IMR-90 (cell line): ENCODE measurements around the gene CYP2J2. TPM values are rescaled to one million over a fixed set of nuclear protein-coding genes. Genes with fewer than 3 reads are reported as not detected.
"Not testable (repeated sequence)": the region's sequence is repeated elsewhere in the genome, so short reads cannot be mapped to it uniquely, and the experiment has no call there.

ENCODE experiments used
- ATAC-seq: fragments of 200-7000 bp; cut with Tn5 transposase; 2 replicates; pipeline ENCODE4 v1.9.1; 2020; ENCODE audit warnings: low read depth, mild to moderate bottlenecking, moderate library complexity
- BruUV-seq: library from RNA; stranded (reverse); fragments of 400-500 nt; replicated peaks from 2 replicates; lab custom pipeline; 2021; lab: Mats Ljungman, UMichigan
- CTCF ChIA-PET: fragments of 300-600 bp; formaldehyde crosslinking; extraction: SDS; loops from one replicate; lab custom pipeline; 2021; ENCODE audit warnings: antibody characterized with exemption; lab: Yijun Ruan, JAX
- POLR2A ChIA-PET: fragments of 300-600 bp; sonication (Branson Sonifier 250); formaldehyde crosslinking; loops from one replicate; lab custom pipeline; 2022; ENCODE audit warnings: antibody characterized with exemption; ENCODE audit not compliant: unreplicated experiment; lab: Charles Lee
- DNase-seq: peaks from one replicate; pipeline ENCODE4 v3.0.0; 2013
- H2AFZ ChIP-seq: replicated peaks from 2 replicates; pipeline ENCODE3; 2013; ENCODE audit warnings: low read length, mild to moderate bottlenecking; ENCODE audit not compliant: poor library complexity
- H2AK5ac ChIP-seq: 2 replicates; pipeline ENCODE4 v1.6.1; 2013; ENCODE audit warnings: low read depth, low read length, inconsistent platforms
- H2AK9ac ChIP-seq: replicated peaks from 2 replicates; pipeline ENCODE3; 2013; ENCODE audit warnings: mild to moderate bottlenecking, low read depth, low read length, moderate library complexity; ENCODE audit not compliant: poor library complexity
- H2BK120ac ChIP-seq: 2 replicates; pipeline ENCODE4 v1.6.1; 2013; ENCODE audit warnings: low read depth, low read length, inconsistent platforms
- H2BK15ac ChIP-seq: 3 replicates; pipeline ENCODE4 v1.6.1; 2013; ENCODE audit warnings: low read depth, low read length, inconsistent platforms
- H2BK20ac ChIP-seq: 2 replicates; pipeline ENCODE4 v1.6.1; 2013; ENCODE audit warnings: low read depth, mild to moderate bottlenecking, inconsistent platforms, low read length, moderate library complexity
- H2BK5ac ChIP-seq: 2 replicates; pipeline ENCODE4 v1.6.1; 2013; ENCODE audit warnings: mild to moderate bottlenecking, low read depth, low read length, inconsistent platforms; ENCODE audit not compliant: poor library complexity, severe bottlenecking
- H3K14ac ChIP-seq: replicated peaks from 2 replicates; pipeline ENCODE4 v1.6.1; 2013; ENCODE audit warnings: low read depth, low read length, inconsistent platforms
- H3K18ac ChIP-seq: 2 replicates; pipeline ENCODE4 v1.6.1; 2013; ENCODE audit warnings: low read depth, low read length, control low read depth
- H3K23ac ChIP-seq: 2 replicates; pipeline ENCODE4 v1.6.1; 2013; ENCODE audit warnings: low read depth, low read length, inconsistent platforms
- H3K27ac ChIP-seq: 2 replicates; pipeline ENCODE4 v1.5.1; 2013; ENCODE audit warnings: mild to moderate bottlenecking, control low read depth, low read length; ENCODE audit not compliant: insufficient read depth
- H3K27me3 ChIP-seq: 2 replicates; pipeline ENCODE4 v1.6.1; 2013; ENCODE audit warnings: low read length; ENCODE audit not compliant: control insufficient read depth, insufficient read depth
- H3K36me3 ChIP-seq: 2 replicates; pipeline ENCODE4 v1.6.1; 2013; ENCODE audit warnings: low read length, mixed read lengths; ENCODE audit not compliant: control insufficient read depth, insufficient read depth
- H3K4ac ChIP-seq: 2 replicates; pipeline ENCODE4 v1.6.1; 2013; ENCODE audit warnings: low read depth, low read length, inconsistent platforms
- H3K4me1 ChIP-seq: 2 replicates; pipeline ENCODE4 v1.6.1; 2013; ENCODE audit warnings: low read length, mixed read lengths; ENCODE audit not compliant: control insufficient read depth, insufficient read depth
- H3K4me2 ChIP-seq: 2 replicates; pipeline ENCODE4 v1.6.1; 2013; ENCODE audit warnings: low read depth, mild to moderate bottlenecking, control low read depth, low read length, moderate library complexity
- H3K4me3 ChIP-seq: 2 replicates; pipeline ENCODE4 v1.5.1; 2013; ENCODE audit warnings: low read depth, mild to moderate bottlenecking, control low read depth, low read length, moderate library complexity; ENCODE audit not compliant: insufficient read depth
- H3K56ac ChIP-seq: 2 replicates; pipeline ENCODE4 v1.6.1; 2013; ENCODE audit warnings: low read length, inconsistent platforms; ENCODE audit not compliant: insufficient read depth; ENCODE audit errors: extremely low read depth
- H3K79me1 ChIP-seq, 2 experiments: 2 replicates each; pipeline ENCODE4 v1.6.1; 2013; ENCODE audit warnings: low read length in 2 of 2, inconsistent platforms in 1 of 2, low read depth in 1 of 2
- H3K9ac ChIP-seq: 2 replicates; pipeline ENCODE4 v1.6.1; 2013; ENCODE audit warnings: low read depth, low read length, control low read depth
- H3K9me1 ChIP-seq: 2 replicates; pipeline ENCODE4 v1.6.1; 2013; ENCODE audit warnings: low read length, inconsistent platforms; ENCODE audit not compliant: insufficient read depth
- H3K9me3 ChIP-seq: 2 replicates; pipeline ENCODE4 v1.6.1; 2013; ENCODE audit warnings: low read length; ENCODE audit not compliant: control insufficient read depth, insufficient read depth
- H4K20me1 ChIP-seq: 2 replicates; pipeline ENCODE4 v1.6.1; 2013; ENCODE audit warnings: low read length, inconsistent platforms; ENCODE audit not compliant: insufficient read depth
- H4K5ac ChIP-seq: 2 replicates; pipeline ENCODE4 v1.6.1; 2013; ENCODE audit warnings: mild to moderate bottlenecking, low read depth, low read length, control low read depth
- H4K8ac ChIP-seq, 2 experiments: 2 replicates each; pipeline ENCODE4 v1.6.1; 2013; ENCODE audit warnings: low read depth in 2 of 2, low read length in 2 of 2, control low read depth in 1 of 2, inconsistent platforms in 1 of 2
- H4K91ac ChIP-seq: 2 replicates; pipeline ENCODE4 v1.6.1; 2013; ENCODE audit warnings: low read depth, low read length, inconsistent platforms; ENCODE audit not compliant: insufficient read depth
- WGBS, 2 experiments: methylation state at CpG; one replicate each; pipeline versions ENCODE4 v1.1.5 to v1.1.7; 2013; ENCODE audit warnings: missing lambda C conversion rate in 2 of 2; ENCODE audit not compliant: insufficient read length in 1 of 2; ENCODE audit errors: extremely low coverage in 2 of 2; 5-methylcytosine and 5-hydroxymethylcytosine counted together
- dilution Hi-C: fragments of 300-500 bp; cut with HindIII; formaldehyde crosslinking; loops from one replicate; pipeline ENCODE4 v1.14.3; 2018; ENCODE audit warnings: low sequenced_read_pairs; ENCODE audit not compliant: unreplicated experiment
- in situ Hi-C: fragments of 300-500 bp; cut with MboI; formaldehyde crosslinking; loops from 3 replicates; pipeline ENCODE4 v1.14.3; 2019; ENCODE audit warnings: low sequenced_read_pairs, inconsistent platforms, mixed read lengths
- intact Hi-C: fragments of 100-400 bp; cut with micrococcal nuclease; formaldehyde crosslinking; loops from 2 replicates; pipeline ENCODE4 v1.10.0; 2022
- polyA plus RNA-seq, 3 experiments: library from polyadenylated mRNA; depleted of rRNA; stranded (reverse); fragments of >200 nt; gene quantifications; 2 replicates each; pipeline ENCODE4 v1.2.3, GENCODE V29; 2012; ENCODE audit warnings: low replicate concordance in 1 of 3
- total RNA-seq: library from RNA; depleted of rRNA; stranded (reverse); fragments of >200 nt; gene quantifications from 2 replicates; pipeline ENCODE4 v1.2.3, GENCODE V29; 2012

Gene CYP2J2
- total and polyA plus RNA-seq, 2 of the 4 experiments (the other 2 are of a cell fraction), result 0.18 TPM; not detected in 1

DNA sequence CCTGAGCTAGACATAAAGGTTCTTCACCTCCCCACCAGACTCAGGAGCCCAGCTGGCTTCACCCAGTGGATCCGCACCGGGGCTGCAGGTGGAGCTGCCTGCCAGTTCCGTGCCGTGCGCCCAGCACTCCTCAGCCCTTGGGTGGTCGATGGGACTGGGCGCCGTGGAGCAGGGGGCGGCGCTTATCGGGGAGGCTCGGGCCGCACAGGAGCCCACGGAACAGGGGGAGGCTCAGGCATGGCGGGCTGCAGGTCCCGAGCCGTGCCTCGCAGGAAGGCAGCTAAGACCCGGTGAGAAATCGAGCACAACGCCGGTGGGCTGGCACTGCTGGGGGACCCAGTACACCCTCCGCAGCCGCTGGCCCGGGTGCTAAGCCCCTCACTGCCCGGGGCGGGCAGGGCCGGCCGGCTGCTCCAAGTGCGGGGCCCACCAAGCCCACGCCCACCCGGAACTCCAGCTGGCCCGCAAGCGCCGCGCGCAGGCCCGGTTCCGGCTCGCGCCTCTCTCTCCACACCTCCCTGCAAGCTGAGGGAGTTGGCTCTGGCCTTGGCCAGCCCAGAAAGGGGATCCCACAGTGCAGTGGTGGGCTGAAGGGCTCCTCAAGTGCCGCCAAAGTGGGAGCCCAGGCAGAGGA, 43.1 kb upstream of the CYP2J2 start:
- H4K91ac ChIP-seq, H2BK120ac ChIP-seq, H3K79me1 ChIP-seq, H3K23ac ChIP-seq, H2BK20ac ChIP-seq, H3K9me1 ChIP-seq, dilution Hi-C loops, H3K4me3 ChIP-seq, H4K5ac ChIP-seq, BruUV-seq, H3K27ac ChIP-seq, H2AK9ac ChIP-seq, H4K20me1 ChIP-seq, CTCF ChIA-PET, ATAC-seq, H3K14ac ChIP-seq, H3K56ac ChIP-seq, DNase-seq, H3K4ac ChIP-seq, in situ Hi-C loops, H2BK15ac ChIP-seq, H2BK5ac ChIP-seq, H3K4me1 ChIP-seq, H3K36me3 ChIP-seq, H3K4me2 ChIP-seq, POLR2A ChIA-PET, H2AFZ ChIP-seq, H3K18ac ChIP-seq, H3K9me3 ChIP-seq, H2AK5ac ChIP-seq, H4K8ac ChIP-seq, H3K9ac ChIP-seq: not testable (repeated sequence)
- H3K27me3 ChIP-seq, result peaks cover 13% of the 10 kb centered on the region
- intact Hi-C loops, result loop anchor here (10.0 kb wide), 1 partner anchor 875 kb away; no protein-coding TSS in a partner anchor
- WGBS, 2 experiments, result 87% methylated on average over 8 of the region's 42 CpGs; no CpG with 5 or more reads in 1 of the 2 experiments

DNA sequence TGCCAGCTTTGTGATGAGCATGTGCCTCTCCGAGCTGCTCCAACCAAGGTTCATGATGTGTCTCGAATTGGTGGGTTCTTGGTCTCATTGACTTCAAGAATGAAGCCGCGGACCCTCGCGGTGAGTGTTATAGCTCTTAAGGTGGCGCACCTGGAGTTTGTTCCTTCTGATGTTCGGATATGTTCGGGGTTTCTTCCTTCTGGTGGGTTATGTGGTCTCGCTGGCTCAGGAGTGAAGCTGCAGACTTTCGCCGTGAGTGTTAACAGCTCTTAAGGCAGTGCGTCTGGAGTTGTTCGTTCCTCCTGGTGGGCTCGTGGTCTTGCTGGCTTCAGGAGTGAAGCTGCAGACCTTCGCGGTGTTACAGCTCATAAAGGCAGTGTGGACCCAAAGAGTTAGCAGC, 42.2 kb upstream of the CYP2J2 start:
- H3K4me1 ChIP-seq, H3K18ac ChIP-seq, H4K8ac ChIP-seq, H3K4me3 ChIP-seq, H3K9ac ChIP-seq, dilution Hi-C loops, intact Hi-C loops, H4K91ac ChIP-seq, H3K9me3 ChIP-seq, H2AK5ac ChIP-seq, BruUV-seq, H3K36me3 ChIP-seq, in situ Hi-C loops, H3K4ac ChIP-seq, H3K4me2 ChIP-seq, H2BK15ac ChIP-seq, ATAC-seq, H4K20me1 ChIP-seq, H3K79me1 ChIP-seq, H3K27ac ChIP-seq, H3K9me1 ChIP-seq, H3K56ac ChIP-seq, H2BK5ac ChIP-seq, POLR2A ChIA-PET, H2BK120ac ChIP-seq, H3K23ac ChIP-seq, H2AK9ac ChIP-seq, H3K14ac ChIP-seq, H2BK20ac ChIP-seq, H4K5ac ChIP-seq, DNase-seq, H2AFZ ChIP-seq: not testable (repeated sequence)
- CTCF ChIA-PET, result interaction anchor here (0.7 kb wide), 1 partner anchor 313 kb away, joined by 3 read pairs; no protein-coding TSS in a partner anchor
- 100% methylated on average over 4 of the region's 17 CpGs; no CpG with 5 or more reads in 1 of the 2 experiments for WGBS, 2 experiments
- H3K27me3 ChIP-seq, result peaks cover 12% of the 10 kb centered on the region
